ENCODE results near the gene KRT7. TPM values are rescaled to one million over a fixed set of nuclear protein-coding genes. Genes with fewer than 3 reads are reported as not detected.
"Not testable (repeated sequence)": the region's sequence is repeated elsewhere in the genome, so short reads cannot be mapped to it uniquely, and the experiment has no call there.

Gene KRT7
- total RNA-seq, 2 experiments from 2014 or later, result 3.4 to 3.9 TPM

DNA sequence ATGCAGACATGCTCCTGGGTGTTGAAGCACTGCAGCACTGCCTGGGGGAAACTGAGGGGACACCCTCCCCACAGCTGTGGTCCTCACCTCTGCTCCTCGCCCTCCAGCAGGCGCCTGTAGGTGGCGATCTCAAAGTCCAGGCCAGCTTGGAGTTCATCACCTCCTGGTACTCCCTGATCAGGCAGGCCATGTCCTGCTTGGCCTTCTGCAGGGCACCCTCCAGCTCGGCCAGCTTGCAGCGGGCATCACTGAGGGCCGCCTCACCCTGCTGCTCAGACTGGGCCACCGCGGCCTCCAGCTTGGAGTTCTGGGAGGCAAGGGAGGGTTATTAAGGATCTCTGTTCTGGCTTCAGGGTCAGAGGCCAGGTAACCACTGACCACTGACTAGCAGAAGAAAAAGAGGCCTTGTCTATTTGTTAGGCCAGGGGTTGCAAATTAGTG, 19.2 kb downstream of the KRT7 start:
- H3K27ac Mint-ChIP-seq; H3K4me1 Mint-ChIP-seq; ATAC-seq; H3K9me3 Mint-ChIP-seq (ENCODE audit: low read depth); POLR2A ChIA-PET; H3K4me3 Mint-ChIP-seq; H3K36me3 Mint-ChIP-seq (ENCODE audit: low read depth); intact Hi-C loops (cut with DNase I, micrococcal nuclease): not testable (repeated sequence)
- peaks cover 48% of the 10 kb centered on the region for H3K27me3 Mint-ChIP-seq
- CTCF ChIA-PET, result interaction anchor here (0.7 to 1.1 kb wide), 3 partner anchors 29 to 75 kb away, joined by 3 to 4 read pairs (median 3); no protein-coding TSS in a partner anchor
- DNase-seq, result peak; percentile 39

DNA sequence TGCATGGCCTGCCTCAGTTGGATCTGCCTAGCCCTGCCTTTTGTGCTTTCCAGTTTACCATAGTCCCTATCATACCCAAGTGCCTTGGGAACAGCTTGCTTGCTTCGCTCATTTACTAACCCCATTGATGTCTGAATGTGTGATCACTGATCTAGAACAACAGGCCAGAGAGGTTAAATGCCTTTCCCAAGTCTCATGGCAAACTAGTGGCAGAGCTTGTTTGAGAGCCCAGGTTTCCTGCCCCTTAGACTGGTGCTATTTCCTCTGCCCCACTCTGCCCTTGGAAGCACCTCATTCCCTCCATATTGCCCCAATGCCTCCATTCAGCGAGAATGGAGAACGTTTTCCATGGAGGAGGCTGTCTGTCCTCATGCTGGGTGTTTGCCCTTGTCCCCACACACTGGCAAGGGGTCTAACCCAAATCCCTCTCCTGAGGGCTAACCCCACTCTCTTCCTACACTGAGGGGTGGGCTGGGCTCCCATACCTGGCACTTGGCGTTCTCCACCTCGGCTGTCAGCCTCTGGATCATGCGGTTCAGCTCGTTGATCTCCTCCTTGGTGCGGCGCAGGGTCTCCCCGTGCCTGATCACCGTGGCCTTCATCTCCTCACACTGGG, 19.8 kb downstream of the KRT7 start:
- ATAC-seq, result no peak
- H3K36me3 Mint-ChIP-seq (ENCODE audit: low read depth), result no peaks in the 10 kb centered on the region
- DNase-seq, result no peak
- H3K27me3 Mint-ChIP-seq, result peaks cover 49% of the 10 kb centered on the region
- H3K4me1 Mint-ChIP-seq, result peaks cover 7% of the 10 kb centered on the region
- intact Hi-C loops (cut with DNase I, micrococcal nuclease), result no loop called here
- no peak overlapping the region for H3K27ac Mint-ChIP-seq
- H3K4me3 Mint-ChIP-seq, result no peak overlapping the region
- ChIA-PET POLR2A (no interaction called here), CTCF (interaction anchor here (0.8 kb wide), 1 partner anchor 75 kb away, joined by 3 read pairs; no protein-coding TSS in a partner anchor)
- no peaks in the 10 kb centered on the region for H3K9me3 Mint-ChIP-seq (ENCODE audit: low read depth)

DNA sequence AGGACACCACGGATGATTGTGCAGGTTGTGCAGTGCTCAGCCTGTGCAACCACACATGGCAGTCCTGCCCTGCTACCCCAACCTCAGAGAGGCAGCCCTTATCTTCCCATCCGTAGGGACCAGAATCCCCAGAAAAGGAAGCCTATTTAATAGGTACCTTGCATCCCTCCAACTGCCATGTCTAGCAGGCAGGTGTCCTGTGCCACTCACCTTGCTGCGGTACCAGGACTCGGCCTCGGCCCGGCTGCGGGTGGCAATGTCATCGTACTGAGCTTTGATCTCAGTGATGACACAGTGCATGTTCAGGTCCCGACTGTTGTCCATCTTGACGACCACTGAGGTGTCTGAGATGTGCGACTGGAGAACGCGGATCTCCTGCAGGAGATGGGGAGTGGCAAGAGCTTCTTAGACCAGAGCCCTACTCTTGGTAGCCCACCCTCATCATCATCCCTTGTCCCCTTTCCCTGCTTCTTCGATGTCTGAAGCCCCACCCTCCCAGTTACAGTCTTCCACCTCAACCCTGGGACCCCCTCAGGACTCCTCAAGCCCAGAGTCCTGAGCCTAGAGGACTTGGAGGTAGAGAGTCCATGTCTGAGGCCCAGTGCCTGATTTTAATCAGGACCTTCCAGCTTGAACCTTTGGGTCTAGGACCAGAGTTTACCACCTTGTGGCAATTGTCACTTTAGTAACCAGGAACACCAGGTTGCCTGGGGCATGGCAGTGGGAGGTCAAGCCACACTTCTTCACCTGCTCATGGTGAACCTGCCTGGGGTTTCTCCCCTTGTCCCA, 20.5 kb downstream of the KRT7 start:
- ChIA-PET CTCF (no interaction called here), POLR2A (no interaction called here)
- intact Hi-C loops (cut with DNase I, micrococcal nuclease), result no loop called here
- Mint-ChIP-seq H3K9me3 (ENCODE audit: low read depth) (no peaks in the 10 kb centered on the region), H3K36me3 (ENCODE audit: low read depth) (no peaks in the 10 kb centered on the region), H3K4me3 (no peak overlapping the region), H3K27me3 (peaks cover 48% of the 10 kb centered on the region), H3K4me1 (peaks cover 7% of the 10 kb centered on the region), H3K27ac (no peak overlapping the region)
- DNase-seq (no peak), ATAC-seq (no peak)

DNA sequence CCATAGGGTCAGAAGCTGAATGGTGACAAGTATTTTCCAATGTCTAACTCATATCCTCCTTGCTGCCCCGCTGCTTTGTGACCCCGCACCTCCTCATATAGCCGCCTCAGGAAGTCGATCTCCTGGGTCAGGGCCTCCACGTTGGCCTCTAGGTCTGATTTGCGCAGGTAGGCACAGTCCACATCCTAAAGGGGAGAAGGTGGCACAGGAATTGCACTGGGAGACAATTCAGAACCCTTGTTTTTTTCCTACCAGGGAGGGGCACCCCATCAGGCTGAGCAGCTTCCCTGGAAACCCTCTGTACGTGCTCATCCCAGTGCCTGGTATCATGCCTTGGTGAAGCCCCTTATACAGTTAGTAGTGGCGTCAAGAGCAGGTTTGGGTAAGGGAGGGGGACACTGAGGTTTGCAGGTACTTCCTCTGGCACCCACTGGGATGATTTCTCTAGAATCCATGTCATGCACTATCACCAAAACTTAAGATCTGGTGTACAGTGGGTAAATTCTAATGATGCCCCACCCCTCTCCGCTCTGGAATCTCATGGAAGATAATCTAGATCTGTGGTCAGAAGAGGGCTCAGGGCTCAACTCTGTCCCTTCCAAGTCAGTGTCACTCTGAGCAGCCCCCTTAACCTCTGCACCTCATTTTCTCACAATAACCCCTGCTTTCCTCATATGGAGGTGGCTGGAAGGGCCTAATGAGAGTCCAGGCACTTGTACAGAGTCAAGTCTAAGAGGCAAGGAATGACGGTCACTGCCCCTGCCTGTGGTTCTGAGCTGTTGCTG, 21.3 kb downstream of the KRT7 start:
- CTCF ChIA-PET, result no interaction called here
- Mint-ChIP-seq H3K4me1 (peaks cover 7% of the 10 kb centered on the region), H3K36me3 (ENCODE audit: low read depth) (no peaks in the 10 kb centered on the region), H3K27ac (no peak overlapping the region), H3K9me3 (ENCODE audit: low read depth) (no peaks in the 10 kb centered on the region), H3K27me3 (peaks cover 47% of the 10 kb centered on the region), H3K4me3 (no peak overlapping the region)
- ATAC-seq, result no peak
- intact Hi-C loops (cut with DNase I, micrococcal nuclease), result no loop called here
- POLR2A ChIA-PET, result no interaction called here
- DNase-seq, result no peak

DNA sequence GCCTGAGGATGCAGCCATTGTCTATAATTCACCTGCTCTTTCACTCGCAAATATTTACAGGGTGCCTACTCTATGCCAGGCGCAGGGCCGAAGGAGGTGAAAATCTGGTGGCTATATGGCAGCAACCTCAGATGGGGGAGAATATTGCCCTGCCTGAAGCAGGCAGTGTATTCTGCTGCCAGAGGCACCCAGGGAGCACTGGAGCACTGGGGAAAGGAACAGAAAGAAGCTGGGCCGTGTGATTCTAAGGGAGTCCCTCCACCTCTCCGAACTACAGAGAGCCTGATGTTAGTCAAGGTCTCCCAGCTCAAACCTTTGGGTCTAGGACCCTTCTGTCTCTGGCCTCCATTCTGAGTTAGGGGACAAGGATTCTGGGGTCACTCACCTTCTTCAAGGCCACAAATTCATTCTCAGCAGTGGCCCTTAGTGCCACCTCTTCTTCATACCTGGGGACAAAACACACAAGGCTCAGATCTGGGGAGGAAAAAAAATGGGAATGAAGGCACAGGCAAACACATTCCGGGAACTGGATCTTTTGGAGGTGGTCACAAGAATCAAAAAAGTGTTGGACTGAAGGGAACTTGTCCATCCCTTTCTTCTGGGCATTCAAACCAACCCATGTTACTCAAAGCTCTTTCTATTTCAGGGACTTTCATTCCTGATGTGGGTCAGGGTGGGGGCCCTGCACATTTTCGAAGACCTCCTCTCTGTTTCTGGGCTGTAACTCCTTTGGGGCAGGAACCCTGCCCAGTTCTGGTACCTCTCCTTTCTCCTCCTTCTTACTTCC, 22.1 kb downstream of the KRT7 start:
- intact Hi-C loops (cut with DNase I, micrococcal nuclease), result no loop called here
- DNase-seq, result no peak
- no peak for ATAC-seq
- POLR2A ChIA-PET, result no interaction called here
- Mint-ChIP-seq H3K27ac (no peak overlapping the region), H3K4me3 (no peak overlapping the region), H3K9me3 (ENCODE audit: low read depth) (no peaks in the 10 kb centered on the region), H3K27me3 (peaks cover 46% of the 10 kb centered on the region), H3K36me3 (ENCODE audit: low read depth) (no peaks in the 10 kb centered on the region), H3K4me1 (peaks cover 3% of the 10 kb centered on the region)
- CTCF ChIA-PET, result interaction anchor here (1.0 kb wide), 1 partner anchor 25 kb away, joined by 3 read pairs; no protein-coding TSS in a partner anchor

DNA sequence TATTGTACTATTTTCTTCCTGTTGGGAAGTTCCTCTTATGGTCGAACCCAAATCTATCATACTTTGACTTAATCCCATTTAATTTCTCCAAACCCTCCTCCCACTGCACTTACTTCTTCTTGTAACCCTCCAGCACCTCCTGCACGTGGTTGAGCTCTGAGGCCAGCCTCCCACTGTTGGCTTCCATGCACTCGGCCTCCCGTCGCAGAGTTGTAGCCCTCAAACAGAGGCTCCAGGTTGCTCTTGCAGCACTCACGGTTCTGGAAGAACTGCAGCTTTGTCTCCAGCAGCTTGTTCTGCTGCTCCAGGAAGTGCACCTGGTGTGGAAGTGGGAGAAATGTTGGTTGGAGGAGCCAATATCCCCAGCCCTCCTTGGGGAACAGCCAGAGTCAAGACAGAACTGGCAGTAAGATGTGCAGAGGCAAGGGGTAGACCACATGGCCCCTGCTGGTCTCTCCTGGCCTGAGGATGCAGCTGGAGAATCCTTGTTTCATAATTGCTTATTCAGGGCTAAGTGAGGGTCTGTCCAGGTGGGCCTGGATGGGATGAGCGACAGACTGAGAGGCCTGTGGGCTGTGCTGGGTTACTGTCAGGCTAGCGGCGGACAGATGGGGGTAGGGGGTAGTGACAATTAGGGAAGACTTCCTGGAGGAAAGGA, 23.0 kb downstream of the KRT7 start:
- no peak for DNase-seq
- H3K36me3 Mint-ChIP-seq (ENCODE audit: low read depth), result no peaks in the 10 kb centered on the region
- no peaks in the 10 kb centered on the region for H3K9me3 Mint-ChIP-seq (ENCODE audit: low read depth)
- POLR2A ChIA-PET, result interaction anchor here (0.6 kb wide), 1 partner anchor 474 kb away, joined by 3 read pairs; no protein-coding TSS in a partner anchor
- intact Hi-C loops (cut with DNase I, micrococcal nuclease), result no loop called here
- no peak for ATAC-seq
- CTCF ChIA-PET, result interaction anchor here (1.0 kb wide), 1 partner anchor 24 kb away, joined by 3 read pairs; no protein-coding TSS in a partner anchor
- no peak overlapping the region for H3K4me3 Mint-ChIP-seq
- H3K4me1 Mint-ChIP-seq, result peaks cover 4% of the 10 kb centered on the region
- H3K27me3 Mint-ChIP-seq, result peaks cover 51% of the 10 kb centered on the region
- no peak overlapping the region for H3K27ac Mint-ChIP-seq

DNA sequence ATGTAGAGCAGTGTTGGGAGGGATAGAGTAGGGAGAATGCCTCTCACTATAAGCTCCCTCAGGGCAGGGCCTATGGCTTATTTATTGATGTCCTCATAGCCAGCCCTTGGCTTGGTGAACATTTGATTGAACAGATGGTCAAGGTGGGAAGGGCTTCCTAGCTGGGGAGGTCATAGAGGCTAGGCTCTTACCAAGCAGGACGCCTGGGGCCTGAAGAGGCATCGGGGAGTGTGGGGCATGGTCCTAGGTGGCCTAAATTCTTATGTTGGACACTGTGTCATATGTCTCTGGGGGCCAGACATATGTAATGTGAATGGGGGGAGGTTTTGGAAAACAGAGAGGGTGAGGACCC, 23.5 kb downstream of the KRT7 start:
- Mint-ChIP-seq H3K9me3 (ENCODE audit: low read depth) (no peaks in the 10 kb centered on the region), H3K4me3 (no peak overlapping the region), H3K27ac (no peak overlapping the region), H3K36me3 (ENCODE audit: low read depth) (no peaks in the 10 kb centered on the region), H3K4me1 (peaks cover 2% of the 10 kb centered on the region), H3K27me3 (peaks cover 54% of the 10 kb centered on the region)
- CTCF ChIA-PET, result interaction anchor here (1.0 to 1.2 kb wide), 2 partner anchors 23 to 24 kb away, joined by 3 read pairs; no protein-coding TSS in a partner anchor
- POLR2A ChIA-PET, result no interaction called here
- intact Hi-C loops (cut with DNase I, micrococcal nuclease), result no loop called here
- DNase-seq (no peak), ATAC-seq (no peak)

DNA sequence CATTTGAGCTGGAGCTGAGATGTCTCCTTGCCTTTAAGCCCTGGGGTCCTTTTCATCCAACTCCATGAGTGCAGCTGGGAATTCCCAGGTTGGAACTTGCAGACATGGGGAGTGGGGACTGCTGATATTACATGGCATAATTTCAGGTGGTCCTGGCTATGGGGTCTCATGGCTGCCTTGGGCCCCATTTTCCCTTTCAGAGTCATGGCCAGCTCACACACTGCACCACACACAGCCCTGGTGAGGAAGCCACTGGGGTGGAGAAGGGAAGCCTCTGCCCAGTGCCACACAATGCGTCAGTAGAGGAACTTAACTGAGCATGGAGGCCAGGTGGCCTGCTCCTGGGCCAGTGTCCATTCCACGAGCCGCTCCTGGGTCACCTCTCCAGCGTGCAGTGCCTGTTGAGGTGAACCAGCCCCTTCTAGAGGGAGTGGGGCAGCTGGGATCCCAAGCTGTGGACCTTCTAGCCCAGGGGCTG, 24.1 kb downstream of the KRT7 start:
- no peak overlapping the region for H3K27ac Mint-ChIP-seq
- POLR2A ChIA-PET, result no interaction called here
- no peaks in the 10 kb centered on the region for H3K36me3 Mint-ChIP-seq (ENCODE audit: low read depth)
- CTCF ChIA-PET, result interaction anchor here (0.6 to 1.2 kb wide), 3 partner anchors 22 to 96 kb away, joined by 3 to 4 read pairs (median 3); no protein-coding TSS in a partner anchor
- peaks cover 58% of the 10 kb centered on the region for H3K27me3 Mint-ChIP-seq
- H3K9me3 Mint-ChIP-seq (ENCODE audit: low read depth), result no peaks in the 10 kb centered on the region
- H3K4me1 Mint-ChIP-seq, result peaks cover 2% of the 10 kb centered on the region
- intact Hi-C loops (cut with DNase I, micrococcal nuclease), result no loop called here
- DNase-seq (no peak), ATAC-seq (no peak)
- H3K4me3 Mint-ChIP-seq, result no peak overlapping the region

DNA sequence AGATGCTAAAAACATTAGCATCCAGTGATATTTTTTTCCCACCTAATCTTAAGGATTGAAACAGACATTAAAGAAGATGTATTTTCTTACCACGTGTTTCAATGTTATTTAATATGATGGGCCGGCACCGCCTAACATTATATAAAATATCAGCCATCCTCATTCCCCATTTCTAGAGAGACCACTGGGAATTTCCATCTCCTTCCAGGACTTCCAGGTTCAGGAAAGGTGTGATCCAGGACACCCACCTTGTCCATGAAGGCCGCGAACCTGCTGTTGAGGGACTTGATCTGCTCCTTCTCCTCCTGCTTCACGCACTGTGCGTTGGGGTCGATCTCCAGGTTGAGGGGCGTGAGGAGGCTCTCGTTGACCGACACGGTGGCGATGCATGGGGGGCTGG, 24.9 kb downstream of the KRT7 start:
- DNase-seq; H3K27ac Mint-ChIP-seq; H3K4me3 Mint-ChIP-seq; H3K9me3 Mint-ChIP-seq (ENCODE audit: low read depth); H3K4me1 Mint-ChIP-seq; POLR2A ChIA-PET; intact Hi-C loops (cut with DNase I, micrococcal nuclease); H3K36me3 Mint-ChIP-seq (ENCODE audit: low read depth); ATAC-seq: not testable (repeated sequence)
- CTCF ChIA-PET, result interaction anchor here (1.2 kb wide), 1 partner anchor 21 kb away, joined by 3 read pairs; no protein-coding TSS in a partner anchor
- peaks cover 65% of the 10 kb centered on the region for H3K27me3 Mint-ChIP-seq

DNA sequence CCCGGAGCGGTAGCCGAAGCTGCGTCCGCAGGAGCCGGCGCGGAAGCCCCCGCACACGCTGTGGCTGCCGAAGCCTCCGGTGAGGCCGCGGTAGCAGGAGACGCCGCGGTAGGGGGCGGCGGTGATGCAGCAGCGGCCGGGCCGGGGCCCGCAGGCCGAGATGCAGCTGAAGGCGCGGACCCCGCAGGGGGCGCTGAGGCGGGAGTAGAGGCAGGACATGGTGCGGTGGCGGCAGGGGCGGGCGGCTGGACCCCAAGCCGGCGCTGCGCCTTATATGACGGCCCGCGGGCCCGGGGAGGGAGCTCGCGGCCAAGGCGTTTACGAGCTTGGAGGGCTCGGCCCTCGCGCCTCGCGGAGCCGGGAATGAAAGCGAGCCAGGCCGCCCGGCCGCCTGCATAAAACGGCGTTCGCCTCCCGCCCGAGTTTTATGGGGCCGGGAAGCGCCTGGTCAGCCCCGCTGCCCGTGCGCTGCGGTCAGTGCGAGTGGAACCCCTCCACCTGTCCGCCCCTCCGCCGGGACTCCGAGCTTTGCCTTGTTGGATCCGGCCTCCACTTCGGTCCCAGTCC, 25.4 kb downstream of the KRT7 start:
- ChIA-PET CTCF (interaction anchor here (1.5 kb wide), 1 partner anchor 19 kb away, joined by 3 read pairs; no protein-coding TSS in a partner anchor), POLR2A (no interaction called here)
- Mint-ChIP-seq H3K9me3 (ENCODE audit: low read depth) (no peaks in the 10 kb centered on the region), H3K4me3 (no peak overlapping the region), H3K4me1 (peaks cover 2% of the 10 kb centered on the region), H3K36me3 (ENCODE audit: low read depth) (no peaks in the 10 kb centered on the region), H3K27ac (no peak overlapping the region), H3K27me3 (peaks cover 62% of the 10 kb centered on the region)
- intact Hi-C loops (cut with DNase I, micrococcal nuclease), result no loop called here
- ATAC-seq (no peak), DNase-seq (no peak)
